ENCODE data around the gene RALGDS. TPM values are rescaled to one million over a fixed set of nuclear protein-coding genes. Genes with fewer than 3 reads are reported as not detected.

Gene RALGDS
- total RNA-seq, 6 experiments from 2014 or later: 12.1 to 15.8 (median 14.8) TPM

DNA sequence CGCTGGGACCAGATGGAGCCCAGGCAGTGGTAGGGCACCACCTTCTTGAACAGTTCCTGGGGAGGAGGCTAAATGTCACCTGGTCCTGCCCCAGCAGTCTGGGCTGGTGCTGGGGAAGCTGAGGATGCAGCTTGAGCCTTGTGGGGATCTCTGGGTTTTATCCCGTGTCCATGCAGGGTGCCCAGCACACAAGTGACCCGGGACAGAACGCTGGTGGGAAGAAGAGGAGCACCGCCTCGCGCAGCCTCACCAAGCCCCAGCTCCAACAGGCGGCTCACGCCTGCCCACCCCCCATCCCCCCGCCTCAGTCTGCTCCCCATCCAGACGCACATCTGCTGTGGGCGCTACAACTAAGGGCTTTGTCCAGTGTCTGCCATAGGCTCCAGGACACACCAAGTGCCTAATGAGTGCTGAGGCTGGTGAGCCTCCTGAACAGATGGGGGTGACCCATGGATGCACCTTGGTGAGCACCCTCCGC lies 13.8 kb downstream of the RALGDS start:
- H3K4me1 Mint-ChIP-seq (ENCODE audit: low read depth): no peaks in the 10 kb centered on the region
- no peak for DNase-seq
- H3K4me3 Mint-ChIP-seq: no peak overlapping the region
- peaks cover 4% of the 10 kb centered on the region; the same call in 1 of the 2 replicates for H3K36me3 Mint-ChIP-seq (ENCODE audit: low read depth)
- TF ChIP-seq, protein P1, sequence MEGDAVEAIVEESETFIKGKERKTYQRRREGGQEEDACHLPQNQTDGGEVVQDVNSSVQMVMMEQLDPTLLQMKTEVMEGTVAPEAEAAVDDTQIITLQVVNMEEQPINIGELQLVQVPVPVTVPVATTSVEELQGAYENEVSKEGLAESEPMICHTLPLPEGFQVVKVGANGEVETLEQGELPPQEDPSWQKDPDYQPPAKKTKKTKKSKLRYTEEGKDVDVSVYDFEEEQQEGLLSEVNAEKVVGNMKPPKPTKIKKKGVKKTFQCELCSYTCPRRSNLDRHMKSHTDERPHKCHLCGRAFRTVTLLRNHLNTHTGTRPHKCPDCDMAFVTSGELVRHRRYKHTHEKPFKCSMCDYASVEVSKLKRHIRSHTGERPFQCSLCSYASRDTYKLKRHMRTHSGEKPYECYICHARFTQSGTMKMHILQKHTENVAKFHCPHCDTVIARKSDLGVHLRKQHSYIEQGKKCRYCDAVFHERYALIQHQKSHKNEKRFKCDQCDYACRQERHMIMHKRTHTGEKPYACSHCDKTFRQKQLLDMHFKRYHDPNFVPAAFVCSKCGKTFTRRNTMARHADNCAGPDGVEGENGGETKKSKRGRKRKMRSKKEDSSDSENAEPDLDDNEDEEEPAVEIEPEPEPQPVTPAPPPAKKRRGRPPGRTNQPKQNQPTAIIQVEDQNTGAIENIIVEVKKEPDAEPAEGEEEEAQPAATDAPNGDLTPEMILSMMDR (IDR thresholded peaks at IDR 0.05): no peak
- peaks cover 3% of the 10 kb centered on the region; the same call in 1 of the 2 replicates for H3K27me3 Mint-ChIP-seq (ENCODE audit: insufficient read depth)
- H3K9me3 Mint-ChIP-seq: no peaks in the 10 kb centered on the region
- H3K27ac Mint-ChIP-seq: no peak overlapping the region

DNA sequence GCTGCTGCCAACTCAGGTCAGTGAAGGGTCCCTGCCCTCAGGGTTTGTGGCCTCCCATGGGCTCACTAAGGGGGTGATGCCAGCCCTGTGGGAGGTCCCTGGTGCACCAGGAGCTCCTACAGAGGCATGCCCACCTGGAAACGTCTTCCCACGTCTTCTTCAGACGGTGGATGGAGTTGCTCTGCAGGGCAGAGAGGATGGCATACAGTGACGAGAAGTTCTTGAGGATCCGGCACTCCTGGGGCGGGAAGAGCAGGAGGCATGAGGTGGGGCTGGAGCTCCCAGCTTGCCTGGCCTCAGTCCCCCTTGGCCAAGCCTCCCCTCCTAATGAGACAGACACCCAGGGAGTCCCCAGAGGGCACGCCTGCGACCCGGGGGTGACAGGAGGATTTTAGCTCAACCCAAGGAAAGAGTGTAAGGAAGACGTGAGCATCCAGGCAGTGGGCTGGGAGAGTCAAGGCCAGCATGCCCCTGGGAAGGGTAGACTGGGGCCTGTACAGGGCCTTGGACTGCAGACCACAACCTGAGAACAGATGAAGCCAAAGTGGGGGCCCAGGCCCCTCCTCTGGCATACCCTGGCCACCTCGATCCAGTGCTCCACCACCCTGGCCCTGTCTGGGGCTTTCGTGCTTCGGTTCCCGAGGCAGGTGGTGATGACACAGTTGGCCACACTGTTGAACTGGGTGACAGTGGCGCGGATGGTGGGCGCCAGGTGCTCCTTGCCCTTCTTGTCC lies 14.4 kb downstream of the RALGDS start:
- H3K27ac Mint-ChIP-seq: no peak overlapping the region
- no peak for DNase-seq
- H3K36me3 Mint-ChIP-seq (ENCODE audit: low read depth): peaks cover 4% of the 10 kb centered on the region; the same call in 1 of the 2 replicates
- no peak overlapping the region for H3K4me3 Mint-ChIP-seq
- no peaks in the 10 kb centered on the region for H3K9me3 Mint-ChIP-seq
- TF ChIP-seq, protein P1 (IDR thresholded peaks at IDR 0.05): no peak
- H3K27me3 Mint-ChIP-seq (ENCODE audit: insufficient read depth): peaks cover 3% of the 10 kb centered on the region; the same call in 1 of the 2 replicates
- no peaks in the 10 kb centered on the region for H3K4me1 Mint-ChIP-seq (ENCODE audit: low read depth)

DNA sequence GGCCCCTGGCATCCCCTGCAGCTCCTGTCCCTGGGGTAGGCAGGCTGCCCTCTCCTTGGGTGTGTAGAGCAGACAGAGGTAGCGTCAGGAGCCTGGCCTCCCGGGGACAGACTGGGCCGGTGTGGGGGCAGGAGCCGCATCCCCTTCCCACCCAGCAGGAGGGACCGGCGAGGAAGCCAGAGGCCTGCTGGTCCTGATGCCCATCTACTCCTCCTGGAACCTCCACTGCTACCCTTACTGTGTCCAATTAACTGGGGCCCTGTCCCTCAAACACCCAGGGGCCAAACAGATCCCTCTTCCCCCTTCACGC lies 15.6 kb downstream of the RALGDS start:
- no peaks in the 10 kb centered on the region for H3K4me1 Mint-ChIP-seq (ENCODE audit: low read depth)
- H3K4me3 Mint-ChIP-seq: no peak overlapping the region
- peaks cover 3% of the 10 kb centered on the region; the same call in 1 of the 2 replicates for H3K27me3 Mint-ChIP-seq (ENCODE audit: insufficient read depth)
- TF ChIP-seq, protein P1 (IDR thresholded peaks at IDR 0.05): no peak
- DNase-seq: no peak
- peaks cover 4% of the 10 kb centered on the region; the same call in 1 of the 2 replicates for H3K36me3 Mint-ChIP-seq (ENCODE audit: low read depth)
- H3K27ac Mint-ChIP-seq: no peak overlapping the region
- no peaks in the 10 kb centered on the region for H3K9me3 Mint-ChIP-seq

DNA sequence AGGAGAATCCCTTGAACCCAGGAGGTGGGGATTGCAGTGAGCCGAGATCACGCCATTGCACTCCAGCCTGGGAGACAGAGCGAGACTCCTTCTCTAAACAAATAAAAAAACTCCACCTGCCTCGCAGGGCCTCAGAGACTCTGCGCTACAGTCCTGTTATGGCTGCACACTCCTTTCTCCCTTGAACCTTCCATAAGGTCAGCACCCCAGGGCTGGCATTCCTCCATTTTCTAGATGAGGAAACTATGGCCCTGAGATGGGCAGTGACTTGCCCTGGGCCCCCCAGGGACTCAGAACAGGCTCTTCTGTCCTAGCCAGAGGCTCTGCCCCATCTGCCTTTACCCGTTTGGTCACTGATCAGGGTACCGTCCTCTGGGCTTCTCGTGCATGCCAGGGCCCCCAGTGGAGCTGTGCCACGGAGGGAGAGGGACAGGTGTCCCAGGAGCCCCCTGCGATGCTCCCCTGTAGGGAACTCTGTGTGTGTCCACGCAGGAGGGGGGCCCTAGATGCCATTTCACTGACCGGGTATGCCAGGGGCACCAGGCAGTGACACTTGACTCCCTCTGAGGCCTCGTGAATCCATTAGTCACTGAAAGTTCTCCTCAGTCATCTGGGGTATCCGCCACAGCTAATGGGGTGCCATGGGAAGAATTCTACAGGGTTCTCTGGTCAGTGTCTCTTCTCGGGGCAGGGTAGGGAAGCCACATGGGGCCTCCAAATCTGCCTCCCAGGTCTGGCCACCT lies 16.2 kb downstream of the RALGDS start:
- Mint-ChIP-seq H3K36me3 (ENCODE audit: low read depth) (peaks cover 4% of the 10 kb centered on the region; the same call in 1 of the 2 replicates), H3K4me1 (ENCODE audit: low read depth) (no peaks in the 10 kb centered on the region), H3K4me3 (no peak overlapping the region), H3K27ac (no peak overlapping the region), H3K27me3 (ENCODE audit: insufficient read depth) (peaks cover 3% of the 10 kb centered on the region; the same call in 1 of the 2 replicates), H3K9me3 (no peaks in the 10 kb centered on the region)
- no peak for DNase-seq
- TF ChIP-seq, protein P1 (IDR thresholded peaks at IDR 0.05): no peak

DNA sequence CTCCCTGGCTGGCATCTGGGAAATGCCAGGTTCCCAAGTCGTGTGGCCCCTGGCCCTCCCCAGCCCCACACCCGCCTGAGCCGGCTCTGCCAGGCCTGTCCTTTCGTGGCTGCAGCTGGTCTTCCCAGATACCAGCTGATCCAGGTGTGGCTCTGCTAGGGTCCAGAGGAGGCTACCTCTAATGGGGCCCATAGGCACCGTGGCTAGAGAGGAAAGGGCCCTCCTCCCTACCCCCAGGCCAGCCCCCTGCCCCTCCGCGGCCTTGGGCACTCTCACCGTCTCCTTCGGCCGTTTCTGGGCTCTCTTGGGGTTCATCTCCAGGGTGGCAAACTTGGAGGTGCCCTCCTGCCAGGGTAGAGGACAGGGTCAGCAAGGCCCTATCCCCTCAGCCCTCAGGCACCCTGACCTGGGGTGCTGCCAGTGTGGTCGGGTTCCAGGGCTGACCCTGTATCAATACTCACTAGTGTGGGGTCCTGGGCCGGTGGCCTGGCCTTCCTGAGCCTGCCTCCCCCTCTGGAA lies 17.0 kb downstream of the RALGDS start:
- Mint-ChIP-seq H3K4me1 (ENCODE audit: low read depth) (no peaks in the 10 kb centered on the region), H3K4me3 (no peak overlapping the region), H3K27ac (no peak overlapping the region), H3K36me3 (ENCODE audit: low read depth) (peaks cover 7% of the 10 kb centered on the region), H3K9me3 (no peaks in the 10 kb centered on the region), H3K27me3 (ENCODE audit: insufficient read depth) (peaks cover 3% of the 10 kb centered on the region; the same call in 1 of the 2 replicates)
- DNase-seq: no peak
- TF ChIP-seq, protein P1 (IDR thresholded peaks at IDR 0.05): no peak
